ENCODE results near the gene VANGL2.
"Not testable (repeated sequence)": the region's sequence is repeated elsewhere in the genome, so short reads cannot be mapped to it uniquely, and the experiment has no call there.

The VANGL2 gene

GRCh38 chr1:160370561-160371345 lies 29.6 kb upstream of the VANGL2 start:
- DNase-seq: no peak

DNA sequence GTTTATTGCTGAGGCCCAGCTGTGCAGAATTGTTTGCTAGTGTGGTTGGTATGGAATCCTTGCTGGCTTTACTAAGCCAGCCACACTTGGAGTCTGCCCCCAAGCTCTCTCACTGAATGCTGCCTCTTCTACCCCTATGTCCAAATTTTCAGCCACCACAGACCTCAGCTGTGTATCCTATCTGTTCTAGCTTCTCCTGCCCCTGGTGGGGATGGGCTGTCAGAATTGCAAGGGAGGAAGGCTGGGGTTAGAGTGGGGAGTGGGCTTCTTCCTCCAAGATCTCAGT lies 29.1 kb upstream of the VANGL2 start:
- DNase-seq: no peak

DNA sequence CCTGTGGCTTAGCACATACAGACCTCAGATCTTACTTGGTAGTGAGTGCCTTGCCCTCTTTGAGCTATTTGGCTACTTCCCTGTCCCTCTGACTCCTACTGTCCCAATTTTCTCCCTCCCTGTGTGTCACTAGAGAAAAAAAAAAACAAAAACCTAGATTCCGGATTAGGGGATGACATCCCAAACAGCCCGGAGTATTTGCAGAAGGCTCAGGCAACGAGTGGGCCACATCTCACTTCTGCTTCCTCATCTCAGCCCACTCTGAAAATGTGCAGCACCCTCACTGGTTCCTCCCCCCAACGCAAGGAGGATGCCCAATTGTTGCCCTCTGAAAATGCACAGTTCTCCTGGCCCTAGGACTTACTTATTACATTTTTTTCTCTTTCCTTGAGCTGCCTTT lies 28.6 kb upstream of the VANGL2 start:
- DNase-seq: no peak

DNA sequence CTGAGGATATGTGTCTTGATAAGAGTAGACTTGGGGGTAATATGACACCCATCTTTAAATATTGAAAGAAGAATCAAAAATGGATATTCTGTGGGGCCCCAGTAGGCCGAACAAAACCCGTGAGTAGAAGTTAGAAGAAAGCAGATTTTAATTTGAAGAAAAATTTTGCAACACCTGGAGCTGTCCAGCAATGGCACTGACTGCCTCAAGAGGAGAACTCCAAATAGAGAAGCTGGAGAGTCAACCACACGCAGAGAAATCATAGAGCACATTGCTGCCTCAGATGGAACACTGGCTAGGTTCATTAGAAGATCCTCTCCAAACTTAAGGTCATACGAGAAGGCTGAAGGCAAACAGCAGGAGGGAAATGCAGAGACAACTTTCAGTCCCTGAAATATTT lies 26.7 kb upstream of the VANGL2 start:
- no peak for DNase-seq

GRCh38 chr1:160374306-160375110 lies 25.9 kb upstream of the VANGL2 start:
- peak; percentile 85 for DNase-seq

DNA sequence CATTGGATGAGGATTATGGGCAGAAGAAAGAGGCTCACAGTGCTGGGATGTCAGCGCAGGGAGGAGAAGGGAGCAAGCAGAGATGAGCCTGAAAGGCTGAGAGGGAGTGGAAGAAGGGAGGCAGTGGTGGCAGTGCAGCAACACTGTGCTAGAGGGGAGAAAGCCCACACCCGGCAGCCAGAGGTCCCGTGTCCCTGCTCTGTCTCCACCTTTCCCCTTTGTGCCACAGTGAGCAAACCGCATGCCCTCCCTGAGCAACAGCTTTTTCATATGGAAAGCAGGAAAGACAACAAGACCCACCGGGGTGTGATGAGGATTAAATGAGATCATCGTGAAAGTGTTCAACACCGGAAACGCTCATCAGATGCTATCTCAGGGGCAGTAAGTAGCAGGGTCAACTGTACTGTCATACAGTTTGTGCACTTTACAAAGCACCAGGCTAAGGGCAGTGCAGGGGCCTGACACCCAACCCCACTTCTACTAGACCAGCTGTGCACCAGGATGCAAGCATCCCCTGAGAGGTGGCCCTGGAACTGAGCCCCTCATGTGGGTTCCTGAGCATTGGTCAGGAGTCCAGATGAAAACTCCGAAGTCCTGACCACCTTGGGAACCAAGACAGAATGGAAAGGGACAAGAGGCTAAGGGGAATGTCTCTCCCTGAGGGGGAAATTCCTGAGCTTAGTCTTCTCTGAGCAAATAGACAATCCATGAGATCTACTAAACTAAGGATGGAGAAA lies 24.4 kb upstream of the VANGL2 start:
- DNase-seq: peak; percentile 68

GRCh38 chr1:160376525-160377131 lies 23.7 kb upstream of the VANGL2 start:
- DNase-seq: peak; percentile 91

GRCh38 chr1:160377585-160378206 lies 22.7 kb upstream of the VANGL2 start:
- DNase-seq: no peak

DNA sequence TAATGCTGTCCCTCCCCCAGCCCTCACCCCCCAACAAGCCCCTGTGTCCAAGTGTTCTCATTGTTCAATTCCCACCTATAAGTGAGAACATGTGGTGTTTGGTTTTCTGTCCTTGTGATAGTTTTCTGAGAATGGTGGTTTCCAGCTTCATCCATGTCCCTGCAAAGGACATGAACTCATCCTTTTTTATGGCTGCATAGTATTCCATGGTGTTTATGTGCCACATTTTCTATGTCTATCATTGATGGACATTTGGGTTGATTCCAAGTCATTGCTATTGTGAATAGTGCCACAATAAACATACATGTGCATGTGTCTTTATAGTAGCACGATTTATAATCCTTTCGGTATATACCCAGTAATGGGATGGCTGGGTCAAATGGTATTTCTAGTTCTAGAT lies 15.6 kb upstream of the VANGL2 start:
- not testable (repeated sequence) for DNase-seq

GRCh38 chr1:160388406-160388805 lies 12.0 kb upstream of the VANGL2 start:
- not testable (repeated sequence) for DNase-seq

- DNase-seq: no peak
Measured at GRCh38 chr1:160394673-160395072, 5.7 kb upstream of the VANGL2 start.

GRCh38 chr1:160397651-160398050 lies 2.7 kb upstream of the VANGL2 start:
- DNase-seq: no peak

DNA sequence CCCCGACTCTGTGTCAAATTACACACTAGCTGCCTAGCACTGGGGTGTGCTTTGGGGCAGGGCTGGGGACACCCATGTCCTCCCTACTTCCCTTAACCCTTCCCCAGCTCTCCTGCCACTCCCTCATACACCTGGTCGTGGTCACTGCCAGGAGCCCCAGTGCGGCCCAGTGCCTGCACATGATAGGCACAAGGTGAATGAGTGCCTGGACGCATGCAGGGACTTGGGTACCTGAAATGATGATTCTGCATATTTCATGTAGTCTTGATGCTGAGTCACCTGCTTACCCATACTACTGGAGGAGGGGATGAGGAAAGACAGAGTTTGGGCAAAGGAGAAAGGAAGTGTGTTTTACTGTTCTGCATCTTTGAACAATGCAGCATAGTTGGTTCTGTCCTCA lies 1.5 kb upstream of the VANGL2 start:
- DNase-seq: no peak

DNA sequence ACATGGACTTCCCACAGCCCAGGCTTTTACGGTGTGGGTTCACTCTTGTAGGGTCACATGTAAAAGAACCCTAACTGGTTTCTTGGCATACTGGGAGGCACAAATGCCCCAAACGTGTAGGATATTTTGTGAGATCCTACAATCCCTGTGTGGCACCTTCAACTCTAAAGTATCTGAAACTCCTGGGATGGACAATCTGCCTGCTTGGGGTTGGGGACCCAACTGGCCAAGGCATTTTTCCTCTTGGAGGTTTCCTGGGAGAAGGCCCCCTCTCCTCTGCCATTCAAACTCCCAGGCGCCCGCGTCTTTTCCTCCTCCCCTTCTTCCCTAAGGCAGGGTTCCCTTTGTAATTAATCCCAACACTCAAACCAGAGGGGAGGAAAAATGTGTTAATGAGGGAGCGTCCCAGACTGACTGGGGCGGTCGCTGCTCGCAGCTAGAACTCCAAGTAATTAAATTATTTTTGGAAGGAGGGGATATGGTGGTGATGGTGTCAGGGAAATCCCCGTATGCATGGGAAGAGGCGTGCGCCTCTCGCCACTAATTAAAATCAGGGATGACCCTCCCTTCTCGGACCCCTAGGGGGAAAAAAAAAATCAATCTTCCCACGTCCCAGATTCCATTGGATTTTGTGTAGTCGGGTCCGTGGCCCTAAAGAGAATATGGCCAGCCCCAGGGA lies 681 bp upstream of the VANGL2 start:
- no peak for DNase-seq

DNA sequence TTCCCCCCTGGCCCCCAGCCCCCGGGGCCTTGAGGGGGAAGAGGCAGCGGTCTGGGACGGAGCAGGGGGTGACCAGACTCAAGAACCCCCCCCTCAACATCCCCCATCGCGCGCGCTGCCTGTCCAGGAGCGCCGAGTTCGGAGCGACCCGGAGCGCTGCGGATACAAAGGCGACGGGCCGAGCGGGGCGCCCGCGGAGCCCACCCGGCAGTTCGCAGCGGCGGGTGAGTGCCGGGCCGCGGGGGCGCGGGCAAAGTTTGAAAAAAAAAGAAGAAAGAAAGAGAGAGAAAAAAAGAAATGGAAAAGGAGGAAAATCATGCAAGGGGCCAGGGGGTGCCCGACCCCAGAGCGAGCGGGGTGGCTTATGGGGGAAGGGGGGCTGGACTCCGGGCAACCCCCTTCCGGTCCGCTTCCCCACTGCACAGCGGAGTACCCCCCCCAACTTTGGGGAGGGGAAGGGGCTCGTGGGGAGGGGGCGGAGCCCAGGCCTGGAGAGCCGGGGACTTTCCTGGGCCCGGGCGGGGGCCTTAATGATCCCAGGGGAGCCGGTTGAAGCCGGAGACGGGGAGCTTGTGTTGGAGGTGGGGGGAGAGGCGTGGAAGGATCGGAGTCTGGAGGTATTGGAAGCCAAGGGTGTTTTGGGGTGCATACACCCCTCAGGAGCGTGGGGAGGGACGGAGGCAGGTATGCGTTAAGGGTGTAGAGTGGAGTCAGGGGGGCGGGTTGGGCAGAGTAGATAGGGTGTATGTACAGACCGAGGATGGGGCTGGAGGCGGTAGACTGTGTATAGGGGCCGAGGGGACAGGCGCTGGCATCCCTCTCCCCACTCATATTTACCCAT lies 502 bp downstream of the VANGL2 start:
- peak; percentile 85 for DNase-seq

GRCh38 chr1:160401487-160401805 lies 1.1 kb downstream of the VANGL2 start:
- no peak for DNase-seq

DNA sequence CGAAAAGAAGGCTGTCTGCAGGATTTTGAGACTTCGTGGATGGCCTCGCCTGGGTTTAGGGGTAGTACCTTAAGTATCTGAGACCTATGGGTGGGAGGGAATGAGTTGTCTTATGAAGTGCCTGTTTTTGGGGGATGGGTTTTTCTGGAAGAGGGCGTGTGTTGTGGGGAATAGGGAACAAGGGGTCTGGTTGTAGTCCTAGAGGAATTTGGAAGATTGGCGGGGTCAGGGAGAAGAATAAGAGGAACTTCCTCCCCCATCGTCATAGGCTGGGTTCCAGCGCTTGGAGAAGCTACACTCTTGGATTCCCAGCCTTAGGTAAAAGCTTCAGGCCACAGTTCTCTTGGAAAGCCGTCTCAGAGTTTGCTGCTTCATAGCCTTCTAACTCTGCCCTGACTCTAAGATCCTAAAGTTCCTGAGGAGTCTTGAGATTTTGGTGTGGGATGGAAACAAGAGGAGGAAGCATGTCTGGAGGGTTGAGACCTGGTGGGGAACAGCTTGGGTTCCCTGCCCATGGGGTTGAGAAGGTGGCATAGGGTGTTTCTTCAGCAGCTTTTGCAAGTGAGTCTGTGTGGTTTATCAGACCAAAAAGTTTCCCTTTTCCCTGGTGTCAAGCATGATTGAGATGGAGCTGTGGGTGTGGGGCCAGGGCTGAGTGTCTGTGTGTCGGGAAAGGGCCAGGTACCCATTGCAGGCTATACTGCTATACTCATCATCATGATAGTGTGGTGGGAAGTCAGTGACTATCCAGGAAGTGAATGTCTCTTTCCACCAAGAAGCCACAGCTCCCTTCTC lies 1.8 kb downstream of the VANGL2 start:
- no peak for DNase-seq

DNA sequence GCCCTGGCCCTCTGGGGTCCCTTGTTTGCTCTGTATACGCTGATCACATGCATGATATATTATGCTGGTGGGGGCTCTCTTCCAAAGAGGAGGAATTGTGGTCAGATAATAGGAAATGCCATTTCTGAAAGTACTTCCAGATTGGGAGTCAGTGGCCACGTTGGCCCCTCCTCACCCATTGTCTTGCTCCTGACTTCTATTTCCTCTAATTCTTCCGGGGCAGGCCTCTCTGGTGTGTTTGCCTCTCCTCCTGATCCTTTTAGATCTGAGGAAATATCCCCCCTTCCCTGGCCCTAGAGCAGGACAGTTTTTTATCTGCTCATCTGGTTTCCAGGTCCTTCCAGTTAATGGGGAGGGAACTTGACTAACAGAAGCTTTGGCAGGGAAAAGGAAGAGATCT lies 2.9 kb downstream of the VANGL2 start:
- DNase-seq: no peak

GRCh38 chr1:160404094-160404493 lies 3.7 kb downstream of the VANGL2 start:
- DNase-seq: no peak

- no peak for DNase-seq
Measured at GRCh38 chr1:160405331-160405877, 5.0 kb downstream of the VANGL2 start.

Measured in eye (tissue), 1 donor.